SK-N-SH (cell line): ENCODE results near the gene PLA2G2F. TPM values are rescaled to one million over a fixed set of nuclear protein-coding genes. Genes with fewer than 3 reads are reported as not detected.

Experiments used
- CTCF ChIA-PET: fragments of 300-600, 350-600 bp; formaldehyde crosslinking; extraction: SDS; loops from one replicate; lab custom pipeline; 2021; lab: Yijun Ruan, JAX
- POLR2A ChIA-PET: fragments of 350-600 bp; sonication (Branson Sonifier 250); formaldehyde crosslinking; extraction: SDS; loops from one replicate; lab custom pipeline; 2020; ENCODE audit warnings: antibody characterized with exemption, inconsistent platforms; lab: Yijun Ruan, JAX
- DNase-seq: peaks from one replicate; pipeline ENCODE4 v3.0.0; 2012
- H2AFZ ChIP-seq: fragments of 200-600 bp; sonication (generic); 2 replicates; pipeline ENCODE4 v1.8.1; 2016; ENCODE audit warnings: antibody characterized with exemption, mild to moderate bottlenecking, low read depth
- H3F3A ChIP-seq: fragments of 200-600 bp; sonication (generic); replicated peaks from 2 replicates; pipeline ENCODE3; 2016; ENCODE audit warnings: antibody characterized with exemption, mild to moderate bottlenecking; ENCODE audit not compliant: insufficient read depth
- H3K27ac ChIP-seq, 2 experiments: fragments of 200-500 bp in 1 of 2; fragments of 200-600 bp in 1 of 2; sonication (Bioruptor generic) in 1 of 2; sonication (generic), shearing (Covaris generic) in 1 of 2; 2 replicates each; pipeline versions ENCODE4 v1.5.1 to v1.6.1; 2014 to 2016; ENCODE audit warnings: low read depth in 2 of 2, inconsistent platforms in 1 of 2, low read length in 1 of 2, mild to moderate bottlenecking in 1 of 2, mixed read lengths in 1 of 2
- H3K27me3 ChIP-seq: fragments of 200-600 bp; sonication (generic), shearing (Covaris generic); 2 replicates; pipeline ENCODE4 v1.6.1; 2016; ENCODE audit warnings: mixed run types; ENCODE audit not compliant: insufficient read depth
- H3K36me3 ChIP-seq, 2 experiments: fragments of 200-500 bp in 1 of 2; fragments of 200-600 bp in 1 of 2; sonication (Bioruptor generic) in 1 of 2; sonication (generic) in 1 of 2; replicated peaks in 1 of 2; 2 replicates each; pipeline versions ENCODE3 to v1.5.1; 2014 to 2016; ENCODE audit warnings: low read length in 1 of 2, mild to moderate bottlenecking in 1 of 2; ENCODE audit not compliant: insufficient read depth in 2 of 2, control insufficient read depth in 1 of 2
- H3K4me1 ChIP-seq, 2 experiments: fragments of 200-500 bp in 1 of 2; fragments of 200-600 bp in 1 of 2; sonication (Bioruptor generic) in 1 of 2; sonication (generic), shearing (Covaris generic) in 1 of 2; 2 replicates each; pipeline versions ENCODE4 v1.5.1 to v1.6.1; 2014 to 2016; ENCODE audit warnings: low read depth in 1 of 2, low read length in 1 of 2, mixed run types in 1 of 2; ENCODE audit not compliant: insufficient read depth in 2 of 2, control insufficient read depth in 1 of 2
- H3K4me2 ChIP-seq: fragments of 200-600 bp; sonication (generic), shearing (Covaris generic); 2 replicates; pipeline ENCODE4 v1.6.1; 2017; ENCODE audit warnings: mixed run types
- H3K4me3 ChIP-seq, 2 experiments: fragments of 200-500 bp in 1 of 2; fragments of 200-600 bp in 1 of 2; sonication (Bioruptor generic) in 1 of 2; sonication (generic), shearing (Covaris generic) in 1 of 2; 2 replicates each; pipeline versions ENCODE4 v1.5.1 to v1.8.1; 2014 to 2016; ENCODE audit warnings: low read depth in 2 of 2, inconsistent platforms in 1 of 2, low read length in 1 of 2, mild to moderate bottlenecking in 1 of 2, mixed read lengths in 1 of 2, moderate library complexity in 1 of 2
- H3K79me2 ChIP-seq: fragments of 200-600 bp; sonication (generic); 2 replicates; pipeline ENCODE4 v1.8.1; 2017; ENCODE audit warnings: mild to moderate bottlenecking; ENCODE audit not compliant: insufficient read depth
- H3K9ac ChIP-seq: fragments of 200-600 bp; sonication (generic); 2 replicates; pipeline ENCODE4 v1.6.1; 2017; ENCODE audit warnings: mixed run types
- H3K9me2 ChIP-seq: fragments of 200-600 bp; sonication (generic); 2 replicates; pipeline ENCODE4 v1.6.1; 2017; ENCODE audit warnings: mixed run types
- H3K9me3 ChIP-seq: fragments of 200-600 bp; sonication (generic); 2 replicates; pipeline ENCODE4 v1.6.1; 2017; ENCODE audit warnings: mixed run types, mild to moderate bottlenecking, moderate library complexity
- H4K20me1 ChIP-seq: fragments of 200-600 bp; sonication (generic); 2 replicates; pipeline ENCODE4 v1.6.1; 2017; ENCODE audit warnings: mild to moderate bottlenecking, mixed run types; ENCODE audit not compliant: insufficient read depth
- ELF1 ChIP-seq: IDR thresholded peaks from 2 replicates; pipeline ENCODE4 v1.4.0; 2012
- EP300 ChIP-seq, 2 experiments: IDR thresholded peaks; 2 replicates each; pipeline versions ENCODE4 v1.4.0 to v1.6.1; 2012; ENCODE audit warnings: borderline replicate concordance in 1 of 2, low read depth in 1 of 2, low read length in 1 of 2
- FOSL2 ChIP-seq: IDR thresholded peaks from 2 replicates; pipeline ENCODE4 v1.4.0; 2012; ENCODE audit warnings: low read depth, mild to moderate bottlenecking, moderate library complexity, borderline replicate concordance
- REST ChIP-seq: IDR thresholded peaks from 2 replicates; pipeline ENCODE4 v1.6.1; 2012; ENCODE audit warnings: mild to moderate bottlenecking, low read depth, low read length, moderate library complexity
- RXRA ChIP-seq: IDR thresholded peaks from 2 replicates; pipeline ENCODE4 v1.4.0; 2012; ENCODE audit warnings: low read depth, mild to moderate bottlenecking, borderline replicate concordance
- USF1 ChIP-seq: IDR thresholded peaks from 2 replicates; pipeline ENCODE4 v1.4.0; 2012; ENCODE audit warnings: low read depth, borderline replicate concordance
- USF2 ChIP-seq: fragments of 150-350 bp; IDR thresholded peaks from 2 replicates; pipeline ENCODE4 v1.6.1; 2017; ENCODE audit warnings: antibody characterized with exemption, low read length, low read depth, borderline replicate concordance
- WGBS: methylation state at CpG from one replicate; pipeline ENCODE4 v1.1.6; 2017; ENCODE audit warnings: low lambda C conversion rate; 5-methylcytosine and 5-hydroxymethylcytosine counted together
- polyA plus RNA-seq, 3 experiments: library from polyadenylated mRNA; depleted of rRNA; stranded (reverse); fragments of >200 nt; gene quantifications; 2 replicates each; pipeline ENCODE4 v1.2.3, GENCODE V29; 2012

Gene PLA2G2F
- polyA plus RNA-seq, 1 of the 3 experiments (the other 2 are of a cell fraction) = not detected

GRCh38 chr1:20183616-20184271 is 44.6 kb downstream of the PLA2G2F start (continued):
- no peak for TF ChIP-seq EP300 (IDR thresholded peaks at IDR 0.05; ENCODE audit: borderline replicate concordance in 1 of 2, low read depth in 1 of 2, low read length in 1 of 2)
- TF ChIP-seq, all 33 proteins: peak for 0

GRCh38 chr1:20184481-20184900 is 45.4 kb downstream of the PLA2G2F start:
- Histone ChIP-seq H3F3A (no peaks in the 10 kb centered on the region), H3K9me2 (no peaks in the 10 kb centered on the region), H3K9me3 (no peaks in the 10 kb centered on the region), H3K9ac (no peak overlapping the region), H2AFZ (no peak overlapping the region), H4K20me1 (no peaks in the 10 kb centered on the region), H3K4me1 (peaks cover 0 to 7% of the 10 kb centered on the region in 2 experiments; a peak in 1 of 4 replicates), H3K79me2 (no peaks in the 10 kb centered on the region), H3K4me2 (no peak overlapping the region), H3K36me3 (no peaks in the 10 kb centered on the region), H3K4me3 (no peak overlapping the region), H3K27ac (no peak overlapping the region), H3K27me3 (no peaks in the 10 kb centered on the region; the same call in 1 of the 2 replicates)
- 35% methylated on average over 6 of the region's 6 CpGs for WGBS
- ChIA-PET POLR2A (no interaction called here), CTCF (interaction anchor here (1.2 to 1.3 kb wide), 2 partner anchors 9 to 309 kb away, joined by 3 to 5 read pairs; no protein-coding TSS in a partner anchor)
- TF ChIP-seq USF2 (no peak), RXRA (no peak), USF1 (no peak), FOSL2 (no peak), REST (no peak), ELF1 (no peak)
- no peak for DNase-seq
